ENCODE measurements around the gene AGTRAP.

DNA sequence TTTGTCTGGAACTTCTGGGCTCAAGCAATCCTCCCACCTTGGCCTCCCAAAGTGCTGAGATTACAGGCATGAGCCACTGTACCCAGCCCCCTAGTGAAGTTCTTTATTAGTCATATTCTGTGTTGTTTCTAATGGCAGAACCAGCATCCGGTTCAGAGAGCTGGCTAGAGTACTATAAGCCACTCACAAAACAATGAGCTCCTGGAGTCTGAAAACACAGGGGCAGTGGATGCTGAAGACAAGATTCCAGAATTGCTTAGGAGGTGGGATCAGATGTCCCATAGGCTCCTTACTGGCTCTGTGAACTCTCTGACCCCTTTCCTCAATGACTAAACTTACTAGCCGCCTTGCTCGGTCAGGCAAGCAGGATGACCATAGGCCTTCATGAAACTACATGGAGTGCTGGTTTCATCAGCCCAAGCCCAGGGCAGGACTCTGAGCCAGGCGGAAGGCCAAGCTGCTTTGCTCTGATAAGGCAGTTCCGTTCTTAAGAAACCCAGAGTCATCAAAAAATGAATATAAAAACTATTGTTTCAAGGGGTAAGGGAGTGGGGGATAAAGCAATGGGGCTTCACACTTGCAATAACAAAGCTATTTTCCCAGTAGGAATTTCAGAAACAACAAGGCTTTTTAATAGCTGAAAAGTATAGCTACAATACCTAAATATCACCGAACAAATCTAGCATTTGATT lies 61.7 kb downstream of the AGTRAP start:
- TF ChIP-seq, protein P1, sequence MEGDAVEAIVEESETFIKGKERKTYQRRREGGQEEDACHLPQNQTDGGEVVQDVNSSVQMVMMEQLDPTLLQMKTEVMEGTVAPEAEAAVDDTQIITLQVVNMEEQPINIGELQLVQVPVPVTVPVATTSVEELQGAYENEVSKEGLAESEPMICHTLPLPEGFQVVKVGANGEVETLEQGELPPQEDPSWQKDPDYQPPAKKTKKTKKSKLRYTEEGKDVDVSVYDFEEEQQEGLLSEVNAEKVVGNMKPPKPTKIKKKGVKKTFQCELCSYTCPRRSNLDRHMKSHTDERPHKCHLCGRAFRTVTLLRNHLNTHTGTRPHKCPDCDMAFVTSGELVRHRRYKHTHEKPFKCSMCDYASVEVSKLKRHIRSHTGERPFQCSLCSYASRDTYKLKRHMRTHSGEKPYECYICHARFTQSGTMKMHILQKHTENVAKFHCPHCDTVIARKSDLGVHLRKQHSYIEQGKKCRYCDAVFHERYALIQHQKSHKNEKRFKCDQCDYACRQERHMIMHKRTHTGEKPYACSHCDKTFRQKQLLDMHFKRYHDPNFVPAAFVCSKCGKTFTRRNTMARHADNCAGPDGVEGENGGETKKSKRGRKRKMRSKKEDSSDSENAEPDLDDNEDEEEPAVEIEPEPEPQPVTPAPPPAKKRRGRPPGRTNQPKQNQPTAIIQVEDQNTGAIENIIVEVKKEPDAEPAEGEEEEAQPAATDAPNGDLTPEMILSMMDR (IDR thresholded peaks at IDR 0.05; ENCODE audit: low read depth, low read length) = no peak
- TF ChIP-seq EZH2phosphoT487 (IDR thresholded peaks at IDR 0.05; ENCODE audit: low read depth) = no peak

Data from OCI-LY3 (cell line).